GM23338 (cell line): ENCODE data around the gene TAGLN3. TPM values are rescaled to one million over a fixed set of nuclear protein-coding genes. Genes with fewer than 3 reads are reported as not detected.

Experiments
- CREB1 ChIP-seq: fragments of 250-450 bp; sonication (Bioruptor Pico); IDR thresholded peaks from 2 replicates; pipeline ENCODE4 v1.5.0; 2020; ENCODE audit warnings: low read depth, mild to moderate bottlenecking, moderate library complexity
- EZH2 ChIP-seq: fragments of 200-600 bp; sonication (generic); IDR thresholded peaks from one replicate; pipeline ENCODE4 v1.8.0; 2017; ENCODE audit warnings: antibody characterized with exemption, mild to moderate bottlenecking, low read depth; ENCODE audit not compliant: unreplicated experiment
- EZH2phosphoT487 ChIP-seq: fragments of 200-600 bp; sonication (generic); IDR thresholded peaks from one replicate; pipeline ENCODE4 v1.8.1; 2018; ENCODE audit warnings: antibody characterized with exemption; ENCODE audit not compliant: unreplicated experiment
- JUNB ChIP-seq: IDR thresholded peaks from one replicate; pipeline ENCODE4 v1.6.1; 2016; ENCODE audit warnings: antibody characterized with exemption; ENCODE audit not compliant: unreplicated experiment
- NANOG ChIP-seq: IDR thresholded peaks from 2 replicates; pipeline ENCODE4 v1.6.1; 2016; ENCODE audit warnings: antibody characterized with exemption, borderline replicate concordance
- POLR2AphosphoS5 ChIP-seq: IDR thresholded peaks from 2 replicates; pipeline ENCODE4 v1.6.1; 2016; ENCODE audit warnings: antibody characterized with exemption, low read depth
- ZNF114 ChIP-seq: fragments of 250-450 bp; sonication (Bioruptor Pico); IDR thresholded peaks from 2 replicates; pipeline ENCODE4 v1.5.0; 2020; ENCODE audit warnings: mild to moderate bottlenecking, moderate library complexity
- ZNF331 ChIP-seq: fragments of 250-450 bp; sonication (Bioruptor Pico); IDR thresholded peaks from 2 replicates; pipeline ENCODE4 v1.5.0; 2020; ENCODE audit warnings: low read depth, mild to moderate bottlenecking, moderate library complexity
- polyA plus RNA-seq: library from polyadenylated mRNA; unstranded; fragments of >200 nt; fragmentation: Nextera tagmentation; extraction: Ambion mirVana; gene quantifications from 2 replicates; pipeline ENCODE4 v1.2.1, GENCODE V29; 2016
- total RNA-seq: library from RNA; depleted of rRNA; stranded (reverse); fragments of >200 nt; shearing (Covaris generic); gene quantifications from 2 replicates; pipeline ENCODE4 v1.2.3, GENCODE V29; 2014
- TF ChIP-seq, protein P1 (sequence below): fragments of 250-450 bp; sonication (Bioruptor Pico); IDR thresholded peaks from 2 replicates; pipeline ENCODE4 v1.5.0; 2020; ENCODE audit warnings: mild to moderate bottlenecking, moderate library complexity
- TF ChIP-seq, protein P2 (sequence below): IDR thresholded peaks from one replicate; pipeline ENCODE4 v1.6.1; 2018; ENCODE audit warnings: antibody characterized with exemption; ENCODE audit not compliant: unreplicated experiment
- TF ChIP-seq, protein P3 (sequence below), 2 experiments: fragments of 200-600 bp in 1 of 2; sonication (generic) in 1 of 2; conservative IDR thresholded peaks; 2 replicates each; pipeline versions ENCODE4 v1.5.1 to v1.6.1; 2016 to 2017; ENCODE audit warnings: antibody characterized with exemption in 2 of 2, low read depth in 2 of 2, mild to moderate bottlenecking in 2 of 2, moderate library complexity in 1 of 2

The TAGLN3 gene
- total and polyA plus RNA-seq, 2 experiments from 2014 or later = 6.8 to 12.6 TPM

DNA sequence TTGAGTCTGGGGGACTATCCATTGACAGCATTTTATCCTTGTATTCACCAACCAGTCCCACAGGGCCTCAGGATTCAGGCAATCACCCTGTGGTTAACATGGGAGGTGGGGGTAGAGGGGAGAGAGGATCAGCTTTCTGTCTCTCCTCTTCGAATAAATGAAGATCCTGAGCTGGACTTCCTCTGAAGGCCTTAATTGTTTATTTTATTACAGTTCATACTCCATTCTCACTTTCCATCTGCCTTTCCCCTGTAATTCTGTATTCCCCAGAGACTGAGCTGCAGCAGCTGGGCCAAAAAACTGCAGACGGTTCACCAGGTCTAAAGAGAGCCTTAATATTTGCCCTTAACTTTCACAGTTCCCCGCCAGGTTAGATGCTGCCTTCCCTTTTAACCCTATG is 11.9 kb downstream of the TAGLN3 start (continued):
- TF ChIP-seq, protein P1, sequence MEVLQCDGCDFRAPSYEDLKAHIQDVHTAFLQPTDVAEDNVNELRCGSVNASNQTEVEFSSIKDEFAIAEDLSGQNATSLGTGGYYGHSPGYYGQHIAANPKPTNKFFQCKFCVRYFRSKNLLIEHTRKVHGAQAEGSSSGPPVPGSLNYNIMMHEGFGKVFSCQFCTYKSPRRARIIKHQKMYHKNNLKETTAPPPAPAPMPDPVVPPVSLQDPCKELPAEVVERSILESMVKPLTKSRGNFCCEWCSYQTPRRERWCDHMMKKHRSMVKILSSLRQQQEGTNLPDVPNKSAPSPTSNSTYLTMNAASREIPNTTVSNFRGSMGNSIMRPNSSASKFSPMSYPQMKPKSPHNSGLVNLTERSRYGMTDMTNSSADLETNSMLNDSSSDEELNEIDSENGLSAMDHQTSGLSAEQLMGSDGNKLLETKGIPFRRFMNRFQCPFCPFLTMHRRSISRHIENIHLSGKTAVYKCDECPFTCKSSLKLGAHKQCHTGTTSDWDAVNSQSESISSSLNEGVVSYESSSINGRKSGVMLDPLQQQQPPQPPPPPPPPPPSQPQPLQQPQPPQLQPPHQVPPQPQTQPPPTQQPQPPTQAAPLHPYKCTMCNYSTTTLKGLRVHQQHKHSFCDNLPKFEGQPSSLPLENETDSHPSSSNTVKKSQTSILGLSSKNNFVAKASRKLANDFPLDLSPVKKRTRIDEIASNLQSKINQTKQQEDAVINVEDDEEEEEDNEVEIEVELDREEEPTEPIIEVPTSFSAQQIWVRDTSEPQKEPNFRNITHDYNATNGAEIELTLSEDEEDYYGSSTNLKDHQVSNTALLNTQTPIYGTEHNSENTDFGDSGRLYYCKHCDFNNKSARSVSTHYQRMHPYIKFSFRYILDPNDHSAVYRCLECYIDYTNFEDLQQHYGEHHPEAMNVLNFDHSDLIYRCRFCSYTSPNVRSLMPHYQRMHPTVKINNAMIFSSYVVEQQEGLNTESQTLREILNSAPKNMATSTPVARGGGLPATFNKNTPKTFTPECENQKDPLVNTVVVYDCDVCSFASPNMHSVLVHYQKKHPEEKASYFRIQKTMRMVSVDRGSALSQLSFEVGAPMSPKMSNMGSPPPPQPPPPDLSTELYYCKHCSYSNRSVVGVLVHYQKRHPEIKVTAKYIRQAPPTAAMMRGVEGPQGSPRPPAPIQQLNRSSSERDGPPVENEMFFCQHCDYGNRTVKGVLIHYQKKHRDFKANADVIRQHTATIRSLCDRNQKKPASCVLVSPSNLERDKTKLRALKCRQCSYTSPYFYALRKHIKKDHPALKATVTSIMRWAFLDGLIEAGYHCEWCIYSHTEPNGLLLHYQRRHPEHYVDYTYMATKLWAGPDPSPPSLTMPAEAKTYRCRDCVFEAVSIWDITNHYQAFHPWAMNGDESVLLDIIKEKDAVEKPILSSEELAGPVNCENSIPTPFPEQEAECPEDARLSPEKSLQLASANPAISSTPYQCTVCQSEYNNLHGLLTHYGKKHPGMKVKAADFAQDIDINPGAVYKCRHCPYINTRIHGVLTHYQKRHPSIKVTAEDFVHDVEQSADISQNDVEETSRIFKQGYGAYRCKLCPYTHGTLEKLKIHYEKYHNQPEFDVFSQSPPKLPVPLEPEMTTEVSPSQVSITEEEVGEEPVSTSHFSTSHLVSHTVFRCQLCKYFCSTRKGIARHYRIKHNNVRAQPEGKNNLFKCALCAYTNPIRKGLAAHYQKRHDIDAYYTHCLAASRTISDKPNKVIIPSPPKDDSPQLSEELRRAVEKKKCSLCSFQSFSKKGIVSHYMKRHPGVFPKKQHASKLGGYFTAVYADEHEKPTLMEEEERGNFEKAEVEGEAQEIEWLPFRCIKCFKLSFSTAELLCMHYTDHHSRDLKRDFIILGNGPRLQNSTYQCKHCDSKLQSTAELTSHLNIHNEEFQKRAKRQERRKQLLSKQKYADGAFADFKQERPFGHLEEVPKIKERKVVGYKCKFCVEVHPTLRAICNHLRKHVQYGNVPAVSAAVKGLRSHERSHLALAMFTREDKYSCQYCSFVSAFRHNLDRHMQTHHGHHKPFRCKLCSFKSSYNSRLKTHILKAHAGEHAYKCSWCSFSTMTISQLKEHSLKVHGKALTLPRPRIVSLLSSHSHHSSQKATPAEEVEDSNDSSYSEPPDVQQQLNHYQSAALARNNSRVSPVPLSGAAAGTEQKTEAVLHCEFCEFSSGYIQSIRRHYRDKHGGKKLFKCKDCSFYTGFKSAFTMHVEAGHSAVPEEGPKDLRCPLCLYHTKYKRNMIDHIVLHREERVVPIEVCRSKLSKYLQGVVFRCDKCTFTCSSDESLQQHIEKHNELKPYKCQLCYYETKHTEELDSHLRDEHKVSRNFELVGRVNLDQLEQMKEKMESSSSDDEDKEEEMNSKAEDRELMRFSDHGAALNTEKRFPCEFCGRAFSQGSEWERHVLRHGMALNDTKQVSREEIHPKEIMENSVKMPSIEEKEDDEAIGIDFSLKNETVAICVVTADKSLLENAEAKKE (CRISPR knock-in tag) = no peak
- no peak for TF ChIP-seq JUNB
- TF ChIP-seq, protein P2, sequence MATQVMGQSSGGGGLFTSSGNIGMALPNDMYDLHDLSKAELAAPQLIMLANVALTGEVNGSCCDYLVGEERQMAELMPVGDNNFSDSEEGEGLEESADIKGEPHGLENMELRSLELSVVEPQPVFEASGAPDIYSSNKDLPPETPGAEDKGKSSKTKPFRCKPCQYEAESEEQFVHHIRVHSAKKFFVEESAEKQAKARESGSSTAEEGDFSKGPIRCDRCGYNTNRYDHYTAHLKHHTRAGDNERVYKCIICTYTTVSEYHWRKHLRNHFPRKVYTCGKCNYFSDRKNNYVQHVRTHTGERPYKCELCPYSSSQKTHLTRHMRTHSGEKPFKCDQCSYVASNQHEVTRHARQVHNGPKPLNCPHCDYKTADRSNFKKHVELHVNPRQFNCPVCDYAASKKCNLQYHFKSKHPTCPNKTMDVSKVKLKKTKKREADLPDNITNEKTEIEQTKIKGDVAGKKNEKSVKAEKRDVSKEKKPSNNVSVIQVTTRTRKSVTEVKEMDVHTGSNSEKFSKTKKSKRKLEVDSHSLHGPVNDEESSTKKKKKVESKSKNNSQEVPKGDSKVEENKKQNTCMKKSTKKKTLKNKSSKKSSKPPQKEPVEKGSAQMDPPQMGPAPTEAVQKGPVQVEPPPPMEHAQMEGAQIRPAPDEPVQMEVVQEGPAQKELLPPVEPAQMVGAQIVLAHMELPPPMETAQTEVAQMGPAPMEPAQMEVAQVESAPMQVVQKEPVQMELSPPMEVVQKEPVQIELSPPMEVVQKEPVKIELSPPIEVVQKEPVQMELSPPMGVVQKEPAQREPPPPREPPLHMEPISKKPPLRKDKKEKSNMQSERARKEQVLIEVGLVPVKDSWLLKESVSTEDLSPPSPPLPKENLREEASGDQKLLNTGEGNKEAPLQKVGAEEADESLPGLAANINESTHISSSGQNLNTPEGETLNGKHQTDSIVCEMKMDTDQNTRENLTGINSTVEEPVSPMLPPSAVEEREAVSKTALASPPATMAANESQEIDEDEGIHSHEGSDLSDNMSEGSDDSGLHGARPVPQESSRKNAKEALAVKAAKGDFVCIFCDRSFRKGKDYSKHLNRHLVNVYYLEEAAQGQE = no peak
- TF ChIP-seq, protein P3, sequence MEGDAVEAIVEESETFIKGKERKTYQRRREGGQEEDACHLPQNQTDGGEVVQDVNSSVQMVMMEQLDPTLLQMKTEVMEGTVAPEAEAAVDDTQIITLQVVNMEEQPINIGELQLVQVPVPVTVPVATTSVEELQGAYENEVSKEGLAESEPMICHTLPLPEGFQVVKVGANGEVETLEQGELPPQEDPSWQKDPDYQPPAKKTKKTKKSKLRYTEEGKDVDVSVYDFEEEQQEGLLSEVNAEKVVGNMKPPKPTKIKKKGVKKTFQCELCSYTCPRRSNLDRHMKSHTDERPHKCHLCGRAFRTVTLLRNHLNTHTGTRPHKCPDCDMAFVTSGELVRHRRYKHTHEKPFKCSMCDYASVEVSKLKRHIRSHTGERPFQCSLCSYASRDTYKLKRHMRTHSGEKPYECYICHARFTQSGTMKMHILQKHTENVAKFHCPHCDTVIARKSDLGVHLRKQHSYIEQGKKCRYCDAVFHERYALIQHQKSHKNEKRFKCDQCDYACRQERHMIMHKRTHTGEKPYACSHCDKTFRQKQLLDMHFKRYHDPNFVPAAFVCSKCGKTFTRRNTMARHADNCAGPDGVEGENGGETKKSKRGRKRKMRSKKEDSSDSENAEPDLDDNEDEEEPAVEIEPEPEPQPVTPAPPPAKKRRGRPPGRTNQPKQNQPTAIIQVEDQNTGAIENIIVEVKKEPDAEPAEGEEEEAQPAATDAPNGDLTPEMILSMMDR (conservative IDR thresholded peaks at IDR 0.05; ENCODE audit: low read depth in 2 of 2) = no peak
- TF ChIP-seq CREB1 (CRISPR knock-in tag) = no peak
- TF ChIP-seq ZNF114 (CRISPR knock-in tag) = no peak
- TF ChIP-seq NANOG = no peak
- no peak for TF ChIP-seq EZH2phosphoT487
- no peak for TF ChIP-seq POLR2AphosphoS5
- TF ChIP-seq ZNF331 = no peak
- TF ChIP-seq EZH2 = no peak
